T follicular helper cell (primary cell): ENCODE data around the gene NMU.
"Not testable (repeated sequence)": the region's sequence is repeated elsewhere in the genome, so short reads cannot be mapped to it uniquely, and the experiment has no call there.

Source experiments
- DNase-seq: peaks from one replicate; pipeline ENCODE4 v3.0.0-alpha.2; 2020; ENCODE audit warnings: low read depth

Gene NMU

GRCh38 chr4:55624063-55624462 is 12.0 kb downstream of the NMU start:
- DNase-seq: not testable (repeated sequence)

DNA sequence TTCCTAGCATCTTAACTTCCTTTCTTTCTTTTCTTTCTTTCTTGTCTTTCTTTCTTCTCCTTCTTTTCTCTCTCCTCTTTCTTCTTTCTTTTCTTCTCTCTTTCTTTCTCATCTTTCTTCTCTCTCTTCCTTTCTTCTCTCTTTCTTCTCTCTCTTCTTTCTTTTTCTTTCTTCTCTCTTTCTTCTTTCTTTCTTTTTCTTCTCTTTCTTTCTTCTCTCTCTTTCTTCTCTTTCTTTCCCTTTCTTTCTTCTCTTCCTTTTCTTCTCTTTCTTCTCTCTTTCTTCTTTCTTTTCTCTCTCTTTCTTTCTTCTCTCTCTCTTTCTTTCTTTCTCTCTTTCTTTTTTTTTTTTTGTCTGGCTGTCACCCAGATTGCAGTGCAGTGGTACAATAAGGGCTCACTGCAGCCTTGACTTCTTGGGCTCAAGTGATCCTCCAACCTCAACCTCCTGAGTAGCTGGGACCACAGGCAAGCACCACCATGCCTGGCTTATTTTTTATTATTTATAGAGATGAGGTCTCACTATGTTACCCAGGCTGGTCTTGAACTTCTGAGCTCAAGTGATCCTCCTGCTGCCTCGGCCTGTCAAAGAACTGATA is 17.5 kb downstream of the NMU start:
- no peak for DNase-seq

- DNase-seq: no peak
Observed at GRCh38 chr4:55617587-55618197, 18.4 kb downstream of the NMU start.

- no peak for DNase-seq
Observed at GRCh38 chr4:55615008-55615407, 21.1 kb downstream of the NMU start.

DNA sequence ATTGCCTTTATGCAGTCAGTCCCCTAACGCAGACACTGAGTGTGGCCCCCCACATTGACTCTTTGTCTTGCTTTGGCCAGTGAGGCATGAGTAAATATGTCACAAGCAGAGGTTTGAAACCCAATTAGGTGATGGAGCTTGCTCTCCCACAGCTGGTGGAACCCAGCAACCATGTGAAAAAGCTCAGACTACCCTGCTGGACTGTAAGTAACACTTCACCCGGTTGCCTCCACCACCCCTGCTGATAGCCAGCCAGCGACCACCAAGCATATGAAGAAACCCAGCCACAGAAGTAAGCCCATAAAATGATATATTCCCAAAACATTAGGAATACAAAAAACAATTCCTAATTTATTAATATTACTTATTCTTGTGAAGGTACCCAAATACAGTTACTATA is 22.5 kb downstream of the NMU start:
- no peak for DNase-seq

DNA sequence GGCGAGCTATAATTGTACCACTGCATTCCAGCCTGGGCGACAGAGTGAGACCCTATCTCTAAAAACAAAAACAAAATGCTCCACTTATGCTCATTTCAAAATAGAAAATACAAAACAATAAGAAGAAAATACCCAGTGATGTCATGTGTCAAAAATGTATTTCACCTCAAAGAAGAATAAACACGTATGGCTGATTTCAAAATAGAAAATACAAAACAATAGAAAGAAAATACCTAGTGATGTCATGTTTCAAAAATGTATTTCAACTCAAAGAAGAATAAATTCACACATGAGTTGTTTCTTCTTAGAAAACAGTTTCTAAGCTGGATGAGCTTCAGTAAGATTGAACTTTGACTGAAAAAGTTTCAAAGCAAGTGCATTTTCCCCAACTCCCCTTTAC is 23.8 kb downstream of the NMU start:
- no peak for DNase-seq

GRCh38 chr4:55611358-55612059 is 24.6 kb downstream of the NMU start:
- DNase-seq: no peak

DNA sequence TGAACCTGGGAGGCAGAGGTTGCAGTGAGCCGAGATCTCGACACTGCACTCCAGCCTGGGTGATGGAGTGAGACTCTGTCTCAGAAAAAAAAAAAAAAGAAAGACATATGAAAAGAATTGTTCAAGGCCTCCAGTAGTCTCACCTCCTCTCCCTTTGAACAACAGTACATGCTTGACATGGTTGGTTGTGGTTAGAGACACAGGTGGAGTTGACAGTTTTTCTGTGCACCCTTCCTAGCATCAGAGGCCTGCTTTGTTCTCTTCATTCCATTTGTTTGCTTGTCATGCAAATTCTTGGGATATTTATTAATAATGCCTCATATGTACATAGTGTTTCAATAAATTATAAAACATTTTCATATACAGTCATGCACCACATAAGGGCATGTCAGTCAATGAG is 25.7 kb downstream of the NMU start:
- no peak for DNase-seq

DNA sequence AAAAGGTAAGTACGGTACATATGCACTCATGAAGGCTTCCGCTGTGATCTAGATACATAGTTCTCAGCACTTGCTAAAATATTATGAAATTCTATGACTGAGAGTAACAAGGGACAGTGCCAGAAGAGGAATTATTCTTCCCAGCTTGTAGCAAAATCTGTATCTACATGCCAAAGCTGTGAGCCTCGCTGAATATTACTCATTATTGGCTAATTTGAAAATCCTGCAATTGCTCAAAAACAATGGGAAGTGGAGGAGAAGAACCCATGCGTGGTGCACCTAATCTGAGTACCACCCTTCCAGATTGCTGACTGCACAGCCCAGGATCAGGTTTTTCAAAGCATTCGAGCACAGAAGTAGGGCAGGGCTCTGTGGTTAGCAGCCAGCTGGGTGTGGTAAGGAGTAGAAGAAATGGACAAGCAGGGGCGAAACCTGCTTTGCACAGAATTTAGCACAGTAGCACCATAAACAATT is 26.7 kb downstream of the NMU start:
- no peak for DNase-seq

DNA sequence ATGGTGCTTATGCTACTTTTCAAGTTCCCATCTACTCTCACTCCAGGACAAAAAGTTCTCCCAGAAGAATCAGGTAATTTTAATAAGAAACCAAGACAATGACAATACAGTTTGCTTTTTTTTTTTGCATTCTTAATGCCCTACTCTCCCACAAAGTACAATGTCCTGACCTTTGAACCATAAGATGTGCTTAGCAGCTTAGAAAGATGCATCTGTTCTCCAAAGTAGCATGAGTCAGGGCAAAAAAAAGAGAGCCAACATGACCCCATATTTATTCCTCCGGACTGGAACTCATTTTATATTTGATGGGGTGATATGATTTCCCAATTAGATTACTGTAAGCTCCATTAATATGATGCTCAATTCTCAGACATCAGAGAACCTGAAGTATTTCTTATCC is 27.5 kb downstream of the NMU start:
- no peak for DNase-seq

DNA sequence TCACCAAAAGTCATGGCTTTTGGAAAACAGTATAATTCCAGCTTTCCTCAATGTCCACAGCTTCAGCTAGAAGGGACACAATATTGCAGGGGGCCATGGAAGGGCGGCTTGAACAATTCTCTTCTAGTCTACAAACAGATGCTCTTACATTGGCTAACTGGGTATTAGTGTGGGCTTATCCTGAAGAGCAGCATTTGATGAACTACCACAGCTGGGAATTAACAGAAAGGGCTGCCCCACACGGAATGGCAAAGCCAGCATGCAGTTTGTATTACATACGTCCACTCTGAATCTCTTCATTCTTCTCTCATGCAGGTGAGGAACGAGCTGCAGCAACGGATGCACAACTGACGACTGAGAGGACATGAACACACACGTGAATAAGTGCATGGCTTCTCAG is 31.1 kb downstream of the NMU start:
- no peak for DNase-seq

DNA sequence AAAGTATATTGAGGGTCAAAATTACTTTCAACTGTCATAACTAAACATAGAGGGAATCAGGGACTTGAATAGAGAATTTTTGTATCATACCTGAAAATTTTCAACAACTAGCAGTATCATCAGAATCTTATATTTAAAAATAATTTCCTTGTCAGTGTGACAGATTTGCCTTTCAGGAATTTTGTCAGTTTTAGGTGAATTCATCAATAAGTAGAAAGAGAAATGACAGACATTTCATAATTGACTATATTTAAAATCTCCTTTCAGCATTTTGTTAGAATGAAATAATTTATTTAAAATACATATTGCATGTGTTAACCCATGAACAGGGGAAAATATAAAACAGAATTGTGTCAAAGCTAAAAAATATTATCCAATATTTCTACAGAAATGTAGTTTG is 35.5 kb downstream of the NMU start:
- DNase-seq: no peak

DNA sequence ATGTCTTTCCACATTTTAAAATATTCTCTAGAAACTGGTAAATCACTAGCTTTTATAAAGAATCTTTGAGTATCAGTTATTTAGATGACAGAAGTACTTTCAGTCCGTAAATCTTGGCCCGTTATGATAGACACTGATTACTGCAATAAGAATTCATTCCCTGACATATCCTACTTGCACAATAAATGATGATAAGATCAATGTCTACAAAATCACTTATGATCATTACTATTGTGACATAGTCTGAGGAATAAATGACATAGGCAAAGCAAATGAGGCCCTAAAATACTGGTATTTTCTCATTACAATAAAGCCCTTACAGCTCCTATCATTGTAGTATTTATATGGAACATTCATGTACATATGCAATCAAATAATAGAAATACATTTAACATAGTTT is 37.5 kb downstream of the NMU start:
- DNase-seq: no peak

GRCh38 chr4:55592014-55592413 is 44.1 kb downstream of the NMU start, which contains the start of gene PDCL2:
TSS of gene PDCL2 (minus strand) at chr4:55592245. CDS start at chr4:55592109, 136 bp downstream.
- DNase-seq: no peak

DNA sequence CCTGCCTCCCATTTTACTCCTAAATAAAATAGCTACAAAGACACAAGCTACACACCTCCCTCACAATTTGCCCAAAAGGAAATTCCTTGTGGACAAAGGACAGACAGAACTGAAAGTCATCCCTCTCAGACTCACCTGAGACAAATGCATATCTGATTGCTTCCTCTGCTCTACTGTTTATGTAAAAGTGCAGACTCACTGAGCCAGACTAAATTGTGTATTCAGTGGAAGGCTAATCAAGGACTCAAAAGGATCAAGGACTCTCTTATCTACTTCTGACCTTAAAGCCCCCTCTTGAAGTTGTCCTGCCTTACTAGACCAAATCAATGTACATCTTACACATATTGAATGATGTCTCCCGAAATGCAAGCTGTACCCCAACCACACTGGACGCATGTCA is 47.9 kb downstream of the NMU start:
- DNase-seq: no peak

DNA sequence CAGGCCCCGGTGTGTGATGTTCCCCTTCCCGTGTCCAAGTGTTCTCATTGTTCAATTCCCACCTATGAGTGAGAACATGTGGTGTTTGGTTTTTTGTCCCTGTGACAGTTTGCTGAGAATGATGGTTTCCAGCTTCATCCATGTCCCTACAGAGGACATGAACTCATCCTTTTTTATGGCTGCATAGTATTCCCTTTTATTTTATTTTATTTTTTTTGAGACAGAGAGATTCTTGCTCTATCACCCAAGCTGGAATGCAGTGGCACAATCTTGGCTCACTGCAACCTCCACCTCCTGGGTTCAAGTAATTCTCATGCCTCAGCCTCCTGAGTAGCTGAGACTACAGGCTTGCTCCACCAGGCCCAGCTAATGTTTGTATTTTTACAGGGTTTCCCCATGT is 53.3 kb downstream of the NMU start:
- DNase-seq: not testable (repeated sequence)

- DNase-seq: no peak
Observed at GRCh38 chr4:55578341-55579010, 57.6 kb downstream of the NMU start.

- DNase-seq: no peak
Observed at GRCh38 chr4:55575513-55575912, 60.6 kb downstream of the NMU start.

DNA sequence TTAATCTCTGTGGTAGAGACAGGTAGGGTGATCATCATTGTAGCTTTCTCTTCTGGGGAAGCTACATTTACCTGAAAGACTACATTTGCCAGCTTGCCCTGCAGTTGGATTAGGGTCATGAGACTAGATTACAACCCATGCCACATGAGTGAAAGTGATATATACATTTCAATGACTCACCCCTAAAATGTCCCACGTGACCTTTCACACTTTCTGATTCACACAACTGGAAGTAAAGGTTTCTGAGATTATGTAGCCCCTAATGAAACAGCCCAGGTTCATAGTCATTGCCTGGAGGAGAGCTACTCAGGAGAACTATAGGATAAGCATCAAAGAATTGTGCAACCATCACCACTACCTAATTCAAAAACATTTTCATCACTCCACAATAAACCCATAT is 61.8 kb downstream of the NMU start:
- no peak for DNase-seq

GRCh38 chr4:55571806-55572205 is 64.3 kb downstream of the NMU start:
- no peak for DNase-seq

DNA sequence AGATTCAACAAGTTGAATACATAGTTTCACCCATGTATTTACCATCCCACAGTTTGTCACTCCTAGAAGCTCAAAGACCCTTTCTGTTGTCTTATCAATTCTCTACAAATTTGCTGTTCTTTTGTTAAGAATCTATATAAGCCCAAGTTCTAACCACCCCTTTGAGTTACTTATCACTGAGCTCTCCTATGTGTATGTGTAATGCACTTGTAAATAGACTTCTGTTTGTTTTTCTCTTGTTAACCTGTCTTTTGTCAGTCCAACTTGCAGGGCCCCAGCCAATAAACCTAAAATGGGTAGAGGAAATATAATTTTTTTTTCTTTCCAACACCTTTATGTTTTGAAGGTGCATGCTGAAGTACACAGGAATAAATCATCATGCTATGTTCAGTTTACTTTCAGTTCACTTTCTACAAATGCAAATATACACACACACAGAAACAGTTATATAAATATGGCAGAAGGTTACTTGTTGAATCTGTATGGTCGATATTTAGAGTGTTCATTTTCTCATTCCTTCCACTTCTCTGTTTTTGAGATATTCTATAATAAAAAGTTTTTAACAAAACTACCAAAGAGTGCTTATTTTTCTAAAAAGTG is 67.1 kb downstream of the NMU start:
- no peak for DNase-seq

DNA sequence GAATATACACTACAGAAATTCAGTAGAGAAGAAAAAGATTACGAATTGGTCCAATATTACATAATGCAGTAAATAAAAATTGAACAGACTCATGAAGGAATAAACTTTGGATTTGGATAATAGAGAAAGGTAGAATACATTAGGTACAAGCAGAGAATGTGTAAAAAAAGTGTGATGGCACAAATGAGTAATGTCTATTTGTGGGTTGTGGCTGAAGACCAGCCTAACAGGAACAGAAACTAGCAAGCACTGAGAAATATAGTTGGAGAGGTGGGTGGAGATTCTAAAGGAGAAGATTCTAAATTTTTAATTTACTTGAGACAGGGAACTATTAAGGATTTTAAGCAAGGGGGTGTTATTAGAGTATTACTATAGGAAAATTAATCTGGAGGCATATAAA is 74.2 kb downstream of the NMU start:
- no peak for DNase-seq
